ENCODE measurements around the gene KRTAP4-9. TPM values are rescaled to one million over a fixed set of nuclear protein-coding genes. Genes with fewer than 3 reads are reported as not detected.
"Not testable (repeated sequence)": the region's sequence is repeated elsewhere in the genome, so short reads cannot be mapped to it uniquely, and the experiment has no call there.

KRTAP4-9 gene
- total and polyA plus RNA-seq, 10 of the 15 experiments (the other 5 are each of a cell fraction or from before 2014, with no cell fraction given): not detected

DNA sequence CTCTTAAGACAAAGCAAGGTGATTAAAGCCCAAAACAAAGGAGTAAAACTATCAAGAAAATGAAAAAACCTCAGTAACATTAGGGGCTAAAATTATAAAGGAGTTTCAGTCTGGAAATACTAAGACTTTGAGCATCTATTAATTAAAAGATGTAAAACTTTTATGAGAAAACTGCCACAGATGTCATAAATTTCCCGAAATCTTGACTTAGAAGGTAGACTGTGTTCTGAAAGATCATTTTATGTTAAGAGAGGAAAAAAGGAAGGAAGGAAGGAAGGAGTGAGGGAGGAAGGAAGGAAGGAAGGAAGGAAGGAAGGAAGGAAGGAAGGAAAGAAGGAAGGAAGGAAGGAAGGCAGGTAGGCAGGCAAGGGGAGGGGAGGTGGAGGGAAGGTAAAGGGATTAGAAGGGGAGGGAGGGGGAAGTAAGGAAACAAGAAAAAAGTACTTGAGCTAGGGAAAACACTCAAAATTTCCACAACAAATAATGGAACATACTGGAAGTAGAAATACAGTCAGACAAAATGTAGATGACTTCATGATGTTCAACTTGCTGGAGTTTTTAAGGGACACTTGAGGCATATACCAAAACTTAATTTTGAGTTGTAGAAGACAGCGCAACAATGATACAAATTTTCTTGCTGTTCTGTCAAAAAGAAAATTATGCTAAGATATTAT, 42.5 kb downstream of the KRTAP4-9 start:
- DNase-seq (ENCODE audit: low read depth, low spot score) (no peak), ATAC-seq (no peak), FAIRE-seq (no peak)
- ChIA-PET SMC1A (ENCODE audit: uncharacterized antibody, unreplicated experiment) (no interaction called here), POLR2A (no interaction called here), CTCF (interaction anchor here (0.8 to 1.2 kb wide), 2 partner anchors 206 to 401 kb away, joined by 3 read pairs; no protein-coding TSS in a partner anchor), RAD21 (ENCODE audit: unreplicated experiment) (no interaction called here)
- no TSS peak for BruUV-seq (replicated peaks)
- Histone ChIP-seq H3K36me3 (ENCODE audit: control insufficient read depth in 2 of 2, insufficient read depth in 2 of 2, low read length in 1 of 2) (no peaks in the 10 kb centered on the region), H3K4me3 (no peak overlapping the region), H3K27ac (ENCODE audit: control insufficient read depth, insufficient read depth) (no peak overlapping the region), H3K27me3 (replicated peaks in 1 of 2; ENCODE audit: control insufficient read depth in 2 of 2, insufficient read depth in 2 of 2, low read length in 1 of 2) (no peaks in the 10 kb centered on the region), H3K9me3 (replicated peaks; ENCODE audit: control insufficient read depth, insufficient read depth, low read length) (no peaks in the 10 kb centered on the region; the same call in 2 of the 3 replicates), H3K79me2 (ENCODE audit: control insufficient read depth, insufficient read depth, low read length) (no peaks in the 10 kb centered on the region), H4K20me1 (ENCODE audit: control insufficient read depth, insufficient read depth) (no peaks in the 10 kb centered on the region), H2AFZ (ENCODE audit: control insufficient read depth, low read depth, low read length) (no peak overlapping the region), H3K4me2 (ENCODE audit: control insufficient read depth, insufficient read depth) (no peak overlapping the region), H3K9ac (ENCODE audit: control insufficient read depth, insufficient read depth, low read length) (no peak overlapping the region), H3K4me1 (ENCODE audit: control insufficient read depth, insufficient read depth, low read length) (no peaks in the 10 kb centered on the region)
- 50% methylated on average over 2 of the region's 2 CpGs for WGBS (ENCODE audit: insufficient coverage, insufficient replicate concordance, low lambda C conversion rate, missing lambda C conversion rate)
- in situ Hi-C loops (cut with MboI): no loop called here
- intact Hi-C loops (cut with micrococcal nuclease; ENCODE audit: unreplicated experiment): no loop called here
- TF ChIP-seq CBX3 (IDR thresholded peaks at IDR 0.05; ENCODE audit: borderline replicate concordance, low read depth): no peak
- TF ChIP-seq ZBED1 (IDR thresholded peaks at IDR 0.05; ENCODE audit: borderline replicate concordance): no peak
- TF ChIP-seq, protein P1, sequence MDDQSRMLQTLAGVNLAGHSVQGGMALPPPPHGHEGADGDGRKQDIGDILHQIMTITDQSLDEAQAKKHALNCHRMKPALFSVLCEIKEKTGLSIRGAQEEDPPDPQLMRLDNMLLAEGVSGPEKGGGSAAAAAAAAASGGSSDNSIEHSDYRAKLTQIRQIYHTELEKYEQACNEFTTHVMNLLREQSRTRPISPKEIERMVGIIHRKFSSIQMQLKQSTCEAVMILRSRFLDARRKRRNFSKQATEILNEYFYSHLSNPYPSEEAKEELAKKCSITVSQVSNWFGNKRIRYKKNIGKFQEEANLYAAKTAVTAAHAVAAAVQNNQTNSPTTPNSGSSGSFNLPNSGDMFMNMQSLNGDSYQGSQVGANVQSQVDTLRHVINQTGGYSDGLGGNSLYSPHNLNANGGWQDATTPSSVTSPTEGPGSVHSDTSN (IDR thresholded peaks at IDR 0.05; ENCODE audit: insufficient replicate concordance, low read depth, low read length): no peak
- TF ChIP-seq, protein P2, sequence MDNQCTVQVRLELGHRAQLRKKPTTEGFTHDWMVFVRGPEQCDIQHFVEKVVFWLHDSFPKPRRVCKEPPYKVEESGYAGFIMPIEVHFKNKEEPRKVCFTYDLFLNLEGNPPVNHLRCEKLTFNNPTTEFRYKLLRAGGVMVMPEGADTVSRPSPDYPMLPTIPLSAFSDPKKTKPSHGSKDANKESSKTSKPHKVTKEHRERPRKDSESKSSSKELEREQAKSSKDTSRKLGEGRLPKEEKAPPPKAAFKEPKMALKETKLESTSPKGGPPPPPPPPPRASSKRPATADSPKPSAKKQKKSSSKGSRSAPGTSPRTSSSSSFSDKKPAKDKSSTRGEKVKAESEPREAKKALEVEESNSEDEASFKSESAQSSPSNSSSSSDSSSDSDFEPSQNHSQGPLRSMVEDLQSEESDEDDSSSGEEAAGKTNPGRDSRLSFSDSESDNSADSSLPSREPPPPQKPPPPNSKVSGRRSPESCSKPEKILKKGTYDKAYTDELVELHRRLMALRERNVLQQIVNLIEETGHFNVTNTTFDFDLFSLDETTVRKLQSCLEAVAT (IDR thresholded peaks at IDR 0.05): no peak
- no peak for TF ChIP-seq STAT3 (IDR thresholded peaks at IDR 0.05; ENCODE audit: low read depth, low read length)

DNA sequence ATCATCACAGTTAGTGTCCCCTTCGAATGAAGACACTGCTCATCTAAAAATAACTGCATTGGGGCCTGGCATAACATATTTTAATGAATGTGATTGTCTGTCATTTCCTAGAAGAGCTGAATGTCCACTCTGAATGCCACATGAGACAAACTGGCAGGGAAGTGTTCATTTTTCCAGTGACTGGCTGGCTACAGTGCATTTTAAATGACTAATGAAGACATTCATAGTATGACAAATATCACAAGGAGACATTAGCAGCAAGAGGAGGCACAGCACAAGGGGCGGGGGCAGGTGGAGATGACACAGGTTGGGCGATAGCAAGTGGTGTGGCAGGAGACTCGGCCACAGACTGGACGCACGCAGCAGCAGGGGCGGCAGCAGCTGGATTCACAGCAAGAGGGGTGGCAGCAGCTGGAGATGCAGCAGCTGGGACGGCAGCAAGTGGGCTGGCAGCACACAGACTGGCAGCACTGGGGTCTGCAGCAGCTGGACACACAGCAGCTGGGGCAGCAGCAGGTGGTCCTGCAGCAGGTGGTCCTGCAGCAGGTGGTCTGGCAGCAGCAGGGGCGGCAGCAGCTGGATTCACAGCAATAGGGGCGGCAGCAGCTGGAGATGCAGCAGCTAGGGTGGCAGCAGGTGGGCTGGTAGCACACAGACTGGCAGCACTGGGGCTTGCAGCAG, 43.9 kb downstream of the KRTAP4-9 start:
- POLR2A ChIA-PET: interaction anchor here (0.5 kb wide), 1 partner anchor 1830 kb away, joined by 3 read pairs; no protein-coding TSS in a partner anchor
- H3K9me3 ChIP-seq (replicated peaks; ENCODE audit: control insufficient read depth, insufficient read depth, low read length); H3K4me1 ChIP-seq (ENCODE audit: control insufficient read depth, insufficient read depth, low read length); H3K9ac ChIP-seq (ENCODE audit: control insufficient read depth, insufficient read depth, low read length); H3K27ac ChIP-seq (ENCODE audit: control insufficient read depth, insufficient read depth); H3K4me3 ChIP-seq; DNase-seq (ENCODE audit: low read depth, low spot score); H4K20me1 ChIP-seq (ENCODE audit: control insufficient read depth, insufficient read depth); CTCF ChIA-PET; H3K36me3 ChIP-seq (ENCODE audit: control insufficient read depth in 2 of 2, insufficient read depth in 2 of 2, low read length in 1 of 2); H3K4me2 ChIP-seq (ENCODE audit: control insufficient read depth, insufficient read depth); ATAC-seq; in situ Hi-C loops (cut with MboI); FAIRE-seq; BruUV-seq (replicated peaks); H3K27me3 ChIP-seq (replicated peaks in 1 of 2; ENCODE audit: control insufficient read depth in 2 of 2, insufficient read depth in 2 of 2, low read length in 1 of 2); intact Hi-C loops (cut with micrococcal nuclease; ENCODE audit: unreplicated experiment); H2AFZ ChIP-seq (ENCODE audit: control insufficient read depth, low read depth, low read length); H3K79me2 ChIP-seq (ENCODE audit: control insufficient read depth, insufficient read depth, low read length); RAD21 ChIA-PET (ENCODE audit: unreplicated experiment): not testable (repeated sequence)
- WGBS (ENCODE audit: insufficient coverage, insufficient replicate concordance, low lambda C conversion rate, missing lambda C conversion rate): 14% methylated on average over 10 of the region's 10 CpGs
- SMC1A ChIA-PET (ENCODE audit: uncharacterized antibody, unreplicated experiment): interaction anchor here (0.6 kb wide), 1 partner anchor 442 kb away, joined by 3 read pairs; no protein-coding TSS in a partner anchor
